SK-N-SH (cell line): Measurements from ENCODE around the gene ARHGAP20. TPM values are rescaled to one million over a fixed set of nuclear protein-coding genes. Genes with fewer than 3 reads are reported as not detected.

Experiments
- CTCF ChIA-PET: fragments of 300-600, 350-600 bp; formaldehyde crosslinking; extraction: SDS; loops from one replicate; lab custom pipeline; 2021; lab: Yijun Ruan, JAX
- POLR2A ChIA-PET: fragments of 350-600 bp; sonication (Branson Sonifier 250); formaldehyde crosslinking; extraction: SDS; loops from one replicate; lab custom pipeline; 2020; ENCODE audit warnings: antibody characterized with exemption, inconsistent platforms; lab: Yijun Ruan, JAX
- DNase-seq: peaks from one replicate; pipeline ENCODE4 v3.0.0; 2012
- H2AFZ ChIP-seq: fragments of 200-600 bp; sonication (generic); 2 replicates; pipeline ENCODE4 v1.8.1; 2016; ENCODE audit warnings: antibody characterized with exemption, mild to moderate bottlenecking, low read depth
- H3F3A ChIP-seq: fragments of 200-600 bp; sonication (generic); replicated peaks from 2 replicates; pipeline ENCODE3; 2016; ENCODE audit warnings: antibody characterized with exemption, mild to moderate bottlenecking; ENCODE audit not compliant: insufficient read depth
- H3K27ac ChIP-seq, 2 experiments: fragments of 200-500 bp in 1 of 2; fragments of 200-600 bp in 1 of 2; sonication (Bioruptor generic) in 1 of 2; sonication (generic), shearing (Covaris generic) in 1 of 2; 2 replicates each; pipeline versions ENCODE4 v1.5.1 to v1.6.1; 2014 to 2016; ENCODE audit warnings: low read depth in 2 of 2, inconsistent platforms in 1 of 2, low read length in 1 of 2, mild to moderate bottlenecking in 1 of 2, mixed read lengths in 1 of 2
- H3K27me3 ChIP-seq: fragments of 200-600 bp; sonication (generic), shearing (Covaris generic); 2 replicates; pipeline ENCODE4 v1.6.1; 2016; ENCODE audit warnings: mixed run types; ENCODE audit not compliant: insufficient read depth
- H3K36me3 ChIP-seq, 2 experiments: fragments of 200-500 bp in 1 of 2; fragments of 200-600 bp in 1 of 2; sonication (Bioruptor generic) in 1 of 2; sonication (generic) in 1 of 2; replicated peaks in 1 of 2; 2 replicates each; pipeline versions ENCODE3 to v1.5.1; 2014 to 2016; ENCODE audit warnings: low read length in 1 of 2, mild to moderate bottlenecking in 1 of 2; ENCODE audit not compliant: insufficient read depth in 2 of 2, control insufficient read depth in 1 of 2
- H3K4me1 ChIP-seq, 2 experiments: fragments of 200-500 bp in 1 of 2; fragments of 200-600 bp in 1 of 2; sonication (Bioruptor generic) in 1 of 2; sonication (generic), shearing (Covaris generic) in 1 of 2; 2 replicates each; pipeline versions ENCODE4 v1.5.1 to v1.6.1; 2014 to 2016; ENCODE audit warnings: low read depth in 1 of 2, low read length in 1 of 2, mixed run types in 1 of 2; ENCODE audit not compliant: insufficient read depth in 2 of 2, control insufficient read depth in 1 of 2
- H3K4me2 ChIP-seq: fragments of 200-600 bp; sonication (generic), shearing (Covaris generic); 2 replicates; pipeline ENCODE4 v1.6.1; 2017; ENCODE audit warnings: mixed run types
- H3K4me3 ChIP-seq, 2 experiments: fragments of 200-500 bp in 1 of 2; fragments of 200-600 bp in 1 of 2; sonication (Bioruptor generic) in 1 of 2; sonication (generic), shearing (Covaris generic) in 1 of 2; 2 replicates each; pipeline versions ENCODE4 v1.5.1 to v1.8.1; 2014 to 2016; ENCODE audit warnings: low read depth in 2 of 2, inconsistent platforms in 1 of 2, low read length in 1 of 2, mild to moderate bottlenecking in 1 of 2, mixed read lengths in 1 of 2, moderate library complexity in 1 of 2
- H3K79me2 ChIP-seq: fragments of 200-600 bp; sonication (generic); 2 replicates; pipeline ENCODE4 v1.8.1; 2017; ENCODE audit warnings: mild to moderate bottlenecking; ENCODE audit not compliant: insufficient read depth
- H3K9ac ChIP-seq: fragments of 200-600 bp; sonication (generic); 2 replicates; pipeline ENCODE4 v1.6.1; 2017; ENCODE audit warnings: mixed run types
- H3K9me2 ChIP-seq: fragments of 200-600 bp; sonication (generic); 2 replicates; pipeline ENCODE4 v1.6.1; 2017; ENCODE audit warnings: mixed run types
- H3K9me3 ChIP-seq: fragments of 200-600 bp; sonication (generic); 2 replicates; pipeline ENCODE4 v1.6.1; 2017; ENCODE audit warnings: mixed run types, mild to moderate bottlenecking, moderate library complexity
- H4K20me1 ChIP-seq: fragments of 200-600 bp; sonication (generic); 2 replicates; pipeline ENCODE4 v1.6.1; 2017; ENCODE audit warnings: mild to moderate bottlenecking, mixed run types; ENCODE audit not compliant: insufficient read depth
- ELF1 ChIP-seq: IDR thresholded peaks from 2 replicates; pipeline ENCODE4 v1.4.0; 2012
- EZH2phosphoT487 ChIP-seq: fragments of 200-600 bp; sonication (generic); IDR thresholded peaks from 2 replicates; pipeline ENCODE4 v1.6.1; 2017; ENCODE audit warnings: low read depth, mixed run types, mild to moderate bottlenecking, antibody characterized with exemption, moderate library complexity, borderline replicate concordance
- FOSL2 ChIP-seq: IDR thresholded peaks from 2 replicates; pipeline ENCODE4 v1.4.0; 2012; ENCODE audit warnings: low read depth, mild to moderate bottlenecking, moderate library complexity, borderline replicate concordance
- FOXJ3 ChIP-seq: sonication (generic); formaldehyde crosslinking; IDR thresholded peaks from 2 replicates; pipeline ENCODE4 v1.5.1; 2020; ENCODE audit warnings: mild to moderate bottlenecking, missing genetic modification reagents
- FOXM1 ChIP-seq: IDR thresholded peaks from 2 replicates; pipeline ENCODE4 v1.4.0; 2012; ENCODE audit warnings: low read depth, mild to moderate bottlenecking
- JUND ChIP-seq: IDR thresholded peaks from 2 replicates; pipeline ENCODE4 v1.4.0; 2012
- MEF2A ChIP-seq: IDR thresholded peaks from 2 replicates; pipeline ENCODE4 v1.4.0; 2012; ENCODE audit warnings: low read depth, borderline replicate concordance
- MXI1 ChIP-seq: IDR thresholded peaks from 2 replicates; pipeline ENCODE4 v1.6.1; 2012; ENCODE audit warnings: mild to moderate bottlenecking, low read depth, low read length, improper control_type of control experiment
- NFIC ChIP-seq: IDR thresholded peaks from 2 replicates; pipeline ENCODE4 v1.4.0; 2012; ENCODE audit warnings: borderline replicate concordance
- NRF1 ChIP-seq: IDR thresholded peaks from 2 replicates; pipeline ENCODE4 v1.6.1; 2012; ENCODE audit warnings: low read depth, mild to moderate bottlenecking, low read length
- POLR2AphosphoS5 ChIP-seq: IDR thresholded peaks from 2 replicates; pipeline ENCODE4 v1.6.1; 2012; ENCODE audit warnings: low read depth, low read length
- RAD21 ChIP-seq: IDR thresholded peaks from 2 replicates; pipeline ENCODE4 v1.6.1; 2012; ENCODE audit warnings: mild to moderate bottlenecking, low read length
- RCOR1 ChIP-seq: fragments of 150-350 bp; IDR thresholded peaks from 2 replicates; pipeline ENCODE4 v1.6.1; 2017; ENCODE audit warnings: antibody characterized with exemption, low read length
- RFX5 ChIP-seq: IDR thresholded peaks from 2 replicates; pipeline ENCODE4 v1.6.1; 2012; ENCODE audit warnings: mild to moderate bottlenecking, improper control_type of control experiment, low read length
- SIN3A ChIP-seq: IDR thresholded peaks from 2 replicates; pipeline ENCODE4 v1.6.1; 2012; ENCODE audit warnings: low read depth, mild to moderate bottlenecking, low read length, moderate library complexity, borderline replicate concordance
- SMC3 ChIP-seq: IDR thresholded peaks from 2 replicates; pipeline ENCODE4 v1.6.1; 2012; ENCODE audit warnings: low read depth, low read length, improper control_type of control experiment
- TAF1 ChIP-seq: IDR thresholded peaks from 2 replicates; pipeline ENCODE4 v1.6.1; 2012; ENCODE audit warnings: low read depth, mild to moderate bottlenecking, low read length, moderate library complexity, borderline replicate concordance
- TCF12 ChIP-seq: IDR thresholded peaks from 2 replicates; pipeline ENCODE4 v1.4.0; 2012
- YY1 ChIP-seq: IDR thresholded peaks from 2 replicates; pipeline ENCODE4 v1.4.0; 2012; ENCODE audit warnings: low read depth, mild to moderate bottlenecking
- WGBS: methylation state at CpG from one replicate; pipeline ENCODE4 v1.1.6; 2017; ENCODE audit warnings: low lambda C conversion rate; 5-methylcytosine and 5-hydroxymethylcytosine counted together
- polyA plus RNA-seq, 3 experiments: library from polyadenylated mRNA; depleted of rRNA; stranded (reverse); fragments of >200 nt; gene quantifications; 2 replicates each; pipeline ENCODE4 v1.2.3, GENCODE V29; 2012
- TF ChIP-seq, protein P1 (sequence below): fragments of 150-350 bp; IDR thresholded peaks from 2 replicates; pipeline ENCODE4 v1.6.1; 2017; ENCODE audit warnings: antibody characterized with exemption, low read length, low read depth, borderline replicate concordance
- TF ChIP-seq, protein P2 (sequence below): IDR thresholded peaks from 2 replicates; pipeline ENCODE4 v1.4.0; 2012; ENCODE audit warnings: low read depth, borderline replicate concordance
- TF ChIP-seq, protein P3 (sequence below): IDR thresholded peaks from 2 replicates; pipeline ENCODE4 v1.4.0; 2012; ENCODE audit warnings: low read depth

Gene ARHGAP20
- polyA plus RNA-seq, 1 of the 3 experiments (the other 2 are of a cell fraction), result 0.76 TPM

DNA sequence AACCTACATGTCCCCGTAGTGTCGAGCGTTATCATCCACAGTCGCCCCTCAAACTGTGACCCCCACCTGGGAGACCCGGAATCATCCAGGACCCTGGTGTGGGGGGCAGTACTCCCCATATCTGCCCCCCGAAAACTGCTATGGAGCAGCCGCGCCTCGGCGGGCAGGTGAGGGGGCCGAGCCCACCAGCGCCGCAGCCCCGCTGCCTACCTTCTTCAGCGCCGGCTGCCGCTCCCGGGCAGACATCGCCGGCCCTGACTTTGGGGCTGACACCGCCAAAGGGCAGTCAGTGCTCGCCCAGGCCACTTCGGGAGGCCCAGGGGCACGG lies 825 bp downstream of the ARHGAP20 start:
- H3K9me2 ChIP-seq, result no peaks in the 10 kb centered on the region
- POLR2A ChIA-PET, result no interaction called here
- H4K20me1 ChIP-seq, result no peaks in the 10 kb centered on the region

DNA sequence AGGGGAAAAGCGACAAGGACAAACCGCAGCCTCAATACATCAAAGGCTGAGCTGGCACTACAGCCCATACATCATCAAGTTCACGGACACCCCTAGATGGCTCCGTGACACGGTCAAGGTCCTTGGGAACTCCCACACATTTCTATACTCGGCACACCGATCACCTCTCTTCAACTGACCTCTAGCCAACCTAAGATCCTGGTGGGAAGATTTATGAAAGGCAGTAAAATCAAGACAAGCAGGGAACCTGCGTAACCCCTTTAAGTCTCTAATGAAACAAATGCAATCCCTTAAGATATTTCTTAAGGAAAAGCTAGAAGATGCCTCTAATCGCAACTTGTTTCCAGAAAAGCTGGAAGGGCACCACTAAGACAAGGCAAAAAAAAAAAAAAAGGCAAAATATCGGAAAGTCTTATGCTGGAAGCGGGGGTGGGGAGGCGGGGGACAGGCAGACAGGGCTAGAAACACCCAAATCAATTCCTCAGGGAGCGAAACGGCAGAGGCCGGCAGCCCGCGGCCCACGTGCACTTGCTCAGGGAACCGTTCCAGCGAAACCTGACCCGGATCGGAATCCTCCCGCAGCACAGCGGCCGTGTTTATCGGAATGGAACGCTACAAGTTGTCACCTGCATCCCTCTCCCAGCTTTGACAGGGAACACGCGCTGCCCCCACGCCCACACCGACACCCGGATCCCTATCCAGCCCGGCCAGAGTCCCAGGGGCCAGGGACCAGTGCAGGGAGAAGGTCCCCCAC lies 1.4 kb downstream of the ARHGAP20 start:
- ChIA-PET CTCF (no interaction called here), POLR2A (no interaction called here)
- H4K20me1 ChIP-seq, result no peaks in the 10 kb centered on the region
- H3K79me2 ChIP-seq, result no peaks in the 10 kb centered on the region
- whole genome bisulfite sequencing, result 24% methylated on average over 32 of the region's 33 CpGs
- no peaks in the 10 kb centered on the region; the same call in 1 of the 2 replicates for H3K27me3 ChIP-seq
- peak overlapping the region; percentile 52 to 58 for H3K4me3 ChIP-seq
- H3K9me2 ChIP-seq, result no peaks in the 10 kb centered on the region
- no peak overlapping the region for H3K9ac ChIP-seq
- H2AFZ ChIP-seq, result peak overlapping the region; percentile 75; the same call in 1 of the 2 replicates
- peaks cover 0 to 19% of the 10 kb centered on the region in 2 experiments; a peak in 2 of 4 replicates for H3K4me1 ChIP-seq
- H3K27ac ChIP-seq, result no peak overlapping the region
- H3F3A ChIP-seq, result no peaks in the 10 kb centered on the region
- H3K4me2 ChIP-seq, result peak overlapping the region; percentile 90
- DNase-seq, result peak; percentile 47
- H3K36me3 ChIP-seq, result no peaks in the 10 kb centered on the region
- H3K9me3 ChIP-seq, result no peaks in the 10 kb centered on the region
- 0 out of 2 replicates have a peak, but pooled peaks have one; percentile 49 for TF ChIP-seq MXI1
- TF ChIP-seq, protein P1, sequence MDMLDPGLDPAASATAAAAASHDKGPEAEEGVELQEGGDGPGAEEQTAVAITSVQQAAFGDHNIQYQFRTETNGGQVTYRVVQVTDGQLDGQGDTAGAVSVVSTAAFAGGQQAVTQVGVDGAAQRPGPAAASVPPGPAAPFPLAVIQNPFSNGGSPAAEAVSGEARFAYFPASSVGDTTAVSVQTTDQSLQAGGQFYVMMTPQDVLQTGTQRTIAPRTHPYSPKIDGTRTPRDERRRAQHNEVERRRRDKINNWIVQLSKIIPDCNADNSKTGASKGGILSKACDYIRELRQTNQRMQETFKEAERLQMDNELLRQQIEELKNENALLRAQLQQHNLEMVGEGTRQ, result no peak
- TF ChIP-seq SMC3, result no peak
- TF ChIP-seq FOSL2, result no peak
- no peak for TF ChIP-seq YY1
- no peak for TF ChIP-seq NFIC
- TF ChIP-seq, protein P2, sequence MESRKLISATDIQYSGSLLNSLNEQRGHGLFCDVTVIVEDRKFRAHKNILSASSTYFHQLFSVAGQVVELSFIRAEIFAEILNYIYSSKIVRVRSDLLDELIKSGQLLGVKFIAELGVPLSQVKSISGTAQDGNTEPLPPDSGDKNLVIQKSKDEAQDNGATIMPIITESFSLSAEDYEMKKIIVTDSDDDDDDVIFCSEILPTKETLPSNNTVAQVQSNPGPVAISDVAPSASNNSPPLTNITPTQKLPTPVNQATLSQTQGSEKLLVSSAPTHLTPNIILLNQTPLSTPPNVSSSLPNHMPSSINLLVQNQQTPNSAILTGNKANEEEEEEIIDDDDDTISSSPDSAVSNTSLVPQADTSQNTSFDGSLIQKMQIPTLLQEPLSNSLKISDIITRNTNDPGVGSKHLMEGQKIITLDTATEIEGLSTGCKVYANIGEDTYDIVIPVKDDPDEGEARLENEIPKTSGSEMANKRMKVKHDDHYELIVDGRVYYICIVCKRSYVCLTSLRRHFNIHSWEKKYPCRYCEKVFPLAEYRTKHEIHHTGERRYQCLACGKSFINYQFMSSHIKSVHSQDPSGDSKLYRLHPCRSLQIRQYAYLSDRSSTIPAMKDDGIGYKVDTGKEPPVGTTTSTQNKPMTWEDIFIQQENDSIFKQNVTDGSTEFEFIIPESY, result no peak
- TF ChIP-seq RCOR1, result no peak
- TF ChIP-seq, protein P3, sequence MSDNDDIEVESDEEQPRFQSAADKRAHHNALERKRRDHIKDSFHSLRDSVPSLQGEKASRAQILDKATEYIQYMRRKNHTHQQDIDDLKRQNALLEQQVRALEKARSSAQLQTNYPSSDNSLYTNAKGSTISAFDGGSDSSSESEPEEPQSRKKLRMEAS, result 0 out of 2 replicates have a peak, but pooled peaks have one; percentile 32
- no peak for TF ChIP-seq NRF1
- no peak for TF ChIP-seq EZH2phosphoT487
- TF ChIP-seq MEF2A, result no peak
- 0 out of 2 replicates have a peak, but pooled peaks have one; percentile 26 for TF ChIP-seq SIN3A
- no peak for TF ChIP-seq ELF1
- TF ChIP-seq RFX5, result no peak
- no peak for TF ChIP-seq TCF12
- TF ChIP-seq JUND, result no peak

More for the DNA sequence above, 825 bp downstream of the ARHGAP20 start:
- H3K4me3 ChIP-seq, result peak overlapping the region; percentile 58 to 64
- no peaks in the 10 kb centered on the region; the same call in 1 of the 2 replicates for H3K27me3 ChIP-seq
- TF ChIP-seq POLR2AphosphoS5, result no peak
- no peak for TF ChIP-seq RAD21
- no peak for TF ChIP-seq FOXM1
- no peak for TF ChIP-seq NFIC
- TF ChIP-seq FOXJ3, result no peak
- TF ChIP-seq, protein P2, result no peak
- no peak for TF ChIP-seq TAF1
- TF ChIP-seq ELF1, result no peak
- TF ChIP-seq MEF2A, result no peak
- H3F3A ChIP-seq, result no peaks in the 10 kb centered on the region
- no peaks in the 10 kb centered on the region for H3K36me3 ChIP-seq
- CTCF ChIA-PET, result interaction anchor here (1.7 to 2.0 kb wide), 2 partner anchors 25 to 247 kb away, joined by 4 to 10 read pairs; no protein-coding TSS in a partner anchor
- H3K4me2 ChIP-seq, result peak overlapping the region; percentile 90
- H3K9ac ChIP-seq, result peak overlapping the region; percentile 55; the same call in 1 of the 2 replicates
- peak overlapping the region; percentile 88 for H2AFZ ChIP-seq
- H3K4me1 ChIP-seq, result peaks cover 0 to 19% of the 10 kb centered on the region in 2 experiments; a peak in 2 of 4 replicates
- DNase-seq, result no peak
- WGBS, result 0% methylated on average over 2 of the region's 24 CpGs
- H3K9me3 ChIP-seq, result no peaks in the 10 kb centered on the region
- no peak overlapping the region for H3K27ac ChIP-seq
- no peaks in the 10 kb centered on the region for H3K79me2 ChIP-seq
